H1 (cell line): Measurements from ENCODE around the gene RASGEF1C. TPM values are rescaled to one million over a fixed set of nuclear protein-coding genes. Genes with fewer than 3 reads are reported as not detected.

Experiments used
- CTCF ChIA-PET: fragments of 300-600 bp; sonication (Branson Sonifier 250); formaldehyde crosslinking; loops from one replicate; lab custom pipeline; 2021; ENCODE audit not compliant: partially characterized antibody; lab: Charles Lee
- POLR2A ChIA-PET: fragments of 300-600 bp; sonication (Branson Sonifier 250); formaldehyde crosslinking; loops from one replicate; lab custom pipeline; 2021; ENCODE audit warnings: inconsistent platforms; ENCODE audit not compliant: partially characterized antibody; lab: Charles Lee
- DNase-seq, 2 experiments: peaks; one replicate each; pipeline versions ENCODE4 v3.0.0 to v3.0.0-alpha.2; 2010 to 2022; ENCODE audit warnings: low spot score in 2 of 2, low read depth in 1 of 2, mixed read lengths in 1 of 2
- FAIRE-seq: peaks from 2 replicates; lab custom pipeline; 2011; peaks lifted over from hg19 to GRCh38; lab: Jason Lieb, UNC
- H2AFZ ChIP-seq: 2 replicates; pipeline ENCODE4 v1.8.1; 2012; ENCODE audit warnings: low read length, inconsistent platforms
- H2AK5ac ChIP-seq: 2 replicates; pipeline ENCODE4 v1.6.1; 2013; ENCODE audit warnings: low read depth, low read length
- H2BK120ac ChIP-seq: replicated peaks from 2 replicates; pipeline ENCODE3; 2013; ENCODE audit warnings: low read depth, low read length, inconsistent platforms
- H2BK12ac ChIP-seq: 2 replicates; pipeline ENCODE4 v1.6.1; 2013; ENCODE audit warnings: low read depth, low read length
- H2BK15ac ChIP-seq: 2 replicates; pipeline ENCODE4 v1.6.1; 2013; ENCODE audit warnings: low read length
- H2BK20ac ChIP-seq: 2 replicates; pipeline ENCODE4 v1.6.1; 2013; ENCODE audit warnings: low read length
- H2BK5ac ChIP-seq: 2 replicates; pipeline ENCODE4 v1.6.1; 2013; ENCODE audit warnings: low read depth, low read length
- H3K14ac ChIP-seq: 2 replicates; pipeline ENCODE4 v1.6.1; 2013; ENCODE audit warnings: inconsistent platforms; ENCODE audit not compliant: insufficient read length
- H3K18ac ChIP-seq: 2 replicates; pipeline ENCODE4 v1.6.1; 2013; ENCODE audit warnings: low read length; ENCODE audit errors: extremely low read depth
- H3K23ac ChIP-seq: 2 replicates; pipeline ENCODE4 v1.6.1; 2013; ENCODE audit warnings: inconsistent platforms; ENCODE audit not compliant: insufficient read length
- H3K23me2 ChIP-seq: 2 replicates; pipeline ENCODE4 v1.6.1; 2013; ENCODE audit warnings: low read depth, low read length
- H3K27ac ChIP-seq: 2 replicates; pipeline ENCODE4 v1.6.1; 2011; ENCODE audit warnings: low read depth, low read length, inconsistent platforms
- H3K27me3 ChIP-seq, 4 experiments: replicated peaks in 1 of 4; 1 replicate in 1 of 4; 2 replicates in 3 of 4; pipeline versions ENCODE4 v1.6.1 to v1.8.1; 2011 to 2013; ENCODE audit warnings: low read length in 3 of 4, mild to moderate bottlenecking in 3 of 4, inconsistent platforms in 2 of 4, mixed read lengths in 2 of 4, moderate library complexity in 1 of 4; ENCODE audit not compliant: control insufficient read depth in 3 of 4, insufficient read depth in 3 of 4; ENCODE audit errors: extremely low read depth in 1 of 4
- H3K36me3 ChIP-seq, 4 experiments: 2 replicates each; pipeline versions ENCODE4 v1.6.1 to v1.8.1; 2011 to 2013; ENCODE audit warnings: mild to moderate bottlenecking in 4 of 4, low read length in 3 of 4, moderate library complexity in 2 of 4, control low read depth in 1 of 4, inconsistent platforms in 1 of 4; ENCODE audit not compliant: insufficient read depth in 4 of 4, control insufficient read depth in 2 of 4
- H3K4ac ChIP-seq: replicated peaks from 2 replicates; pipeline ENCODE3; 2013; ENCODE audit warnings: low read length, low read depth, mixed read lengths, inconsistent platforms; ENCODE audit not compliant: insufficient read length
- H3K4me1 ChIP-seq, 4 experiments: replicated peaks in 1 of 4; 1 replicate in 1 of 4; 2 replicates in 3 of 4; pipeline versions ENCODE4 v1.6.1 to v1.8.1; 2011 to 2013; ENCODE audit warnings: low read length in 3 of 4, inconsistent platforms in 2 of 4, mixed read lengths in 1 of 4; ENCODE audit not compliant: insufficient read depth in 4 of 4, control insufficient read depth in 3 of 4
- H3K4me2 ChIP-seq, 2 experiments: 2 replicates each; pipeline versions ENCODE4 v1.6.1 to v1.8.1; 2011 to 2013; ENCODE audit warnings: low read depth in 2 of 2, low read length in 2 of 2, control low read depth in 1 of 2, inconsistent platforms in 1 of 2, mild to moderate bottlenecking in 1 of 2; ENCODE audit not compliant: insufficient read depth in 1 of 2
- H3K4me3 ChIP-seq, 4 experiments: fragments of 200-600, 300-600 bp in 1 of 4; sonication (generic), shearing (Covaris generic), sonication (Bioruptor Twin) in 1 of 4; 2 replicates each; pipeline versions ENCODE4 v1.5.1 to v1.8.1; 2011 to 2016; ENCODE audit warnings: low read length in 4 of 4, low read depth in 3 of 4, control low read depth in 2 of 4, inconsistent platforms in 2 of 4, mild to moderate bottlenecking in 2 of 4, mixed read lengths in 1 of 4, moderate library complexity in 1 of 4; ENCODE audit not compliant: insufficient read depth in 2 of 4; ENCODE audit errors: extremely low read depth in 1 of 4
- H3K56ac ChIP-seq: replicated peaks from 2 replicates; pipeline ENCODE3; 2013; ENCODE audit warnings: low read depth, mild to moderate bottlenecking, mixed read lengths, low read length, inconsistent platforms; ENCODE audit not compliant: insufficient read length
- H3K79me1 ChIP-seq: 2 replicates; pipeline ENCODE4 v1.6.1; 2013; ENCODE audit warnings: low read depth, low read length, control low read depth
- H3K79me2 ChIP-seq, 2 experiments: 2 replicates each; pipeline versions ENCODE4 v1.6.1 to v1.8.1; 2012 to 2013; ENCODE audit warnings: low read length in 2 of 2, mild to moderate bottlenecking in 2 of 2, inconsistent platforms in 1 of 2; ENCODE audit not compliant: insufficient read depth in 2 of 2, control insufficient read depth in 1 of 2
- H3K9ac ChIP-seq, 4 experiments: replicated peaks in 1 of 4; 1 replicate in 1 of 4; 2 replicates in 3 of 4; pipeline versions ENCODE4 v1.6.1 to v1.8.1; 2011 to 2013; ENCODE audit warnings: low read depth in 3 of 4, low read length in 3 of 4, control low read depth in 2 of 4, mild to moderate bottlenecking in 2 of 4, moderate library complexity in 2 of 4, inconsistent platforms in 1 of 4; ENCODE audit errors: extremely low read depth in 1 of 4
- H3K9me3 ChIP-seq, 2 experiments: 2 replicates each; pipeline versions ENCODE4 v1.6.1 to v1.8.1; 2012 to 2013; ENCODE audit warnings: mild to moderate bottlenecking in 2 of 2, moderate library complexity in 2 of 2, control low read depth in 1 of 2, inconsistent platforms in 1 of 2, low read depth in 1 of 2, low read length in 1 of 2, mixed read lengths in 1 of 2; ENCODE audit not compliant: insufficient read depth in 2 of 2
- H4K20me1 ChIP-seq, 2 experiments: replicated peaks in 1 of 2; 2 replicates each; pipeline versions ENCODE3 to v1.8.1; 2011 to 2013; ENCODE audit warnings: inconsistent platforms in 2 of 2, low read length in 2 of 2, mild to moderate bottlenecking in 1 of 2; ENCODE audit not compliant: insufficient read depth in 2 of 2, control insufficient read depth in 1 of 2
- H4K5ac ChIP-seq: 2 replicates; pipeline ENCODE4 v1.6.1; 2013; ENCODE audit warnings: low read length, low read depth, mixed read lengths, inconsistent platforms; ENCODE audit not compliant: insufficient read length
- H4K8ac ChIP-seq: 2 replicates; pipeline ENCODE4 v1.8.0; 2013; ENCODE audit warnings: mild to moderate bottlenecking, moderate library complexity, low read length, inconsistent platforms; ENCODE audit not compliant: insufficient read depth; ENCODE audit errors: extremely low read depth
- H4K91ac ChIP-seq: replicated peaks from 2 replicates; pipeline ENCODE3; 2013; ENCODE audit warnings: low read length, mixed read lengths, inconsistent platforms; ENCODE audit not compliant: insufficient read length
- BCL11A ChIP-seq, 2 experiments: IDR thresholded peaks; one replicate each; pipeline ENCODE4 v1.6.1; 2011; ENCODE audit warnings: low read depth in 2 of 2, low read length in 2 of 2, mild to moderate bottlenecking in 2 of 2
- CHD1 ChIP-seq: IDR thresholded peaks from 2 replicates; pipeline ENCODE4 v1.6.1; 2012; ENCODE audit warnings: low read depth, low read length, improper control_type of control experiment
- JUN ChIP-seq: IDR thresholded peaks from 2 replicates; pipeline ENCODE4 v1.6.1; 2011; ENCODE audit warnings: low read depth, mild to moderate bottlenecking, improper control_type of control experiment, low read length
- KDM5A ChIP-seq: fragments of 200-600 bp; IDR thresholded peaks from 2 replicates; pipeline ENCODE4 v1.7.1; 2012; ENCODE audit warnings: mild to moderate bottlenecking, low read length, inconsistent platforms, mixed read lengths
- RAD21 ChIP-seq, 2 experiments: IDR thresholded peaks in 1 of 2; conservative IDR thresholded peaks in 1 of 2; 2 replicates each; pipeline ENCODE4 v1.6.1; 2011; ENCODE audit warnings: low read depth in 2 of 2, low read length in 2 of 2, improper control_type of control experiment in 1 of 2, inconsistent platforms in 1 of 2, mild to moderate bottlenecking in 1 of 2, moderate library complexity in 1 of 2
- WGBS, 2 experiments: shearing (Covaris generic) in 1 of 2; methylation state at CpG; one replicate each; pipeline versions ENCODE4 v1.1.6 to v1.1.7; 2013 to 2015; ENCODE audit warnings: low lambda C conversion rate in 2 of 2, mixed read lengths in 2 of 2, inconsistent platforms in 1 of 2, low coverage in 1 of 2, missing lambda C conversion rate in 1 of 2; ENCODE audit not compliant: insufficient replicate concordance in 2 of 2, insufficient coverage in 1 of 2, insufficient read length in 1 of 2; ENCODE audit errors: extremely low coverage in 1 of 2, missing lambda C conversion rate in 1 of 2; 5-methylcytosine and 5-hydroxymethylcytosine counted together
- polyA plus RNA-seq, 7 experiments: library from polyadenylated mRNA; depleted of rRNA in 3 of 7; stranded (reverse) in 5 of 7; unstranded in 2 of 7; fragments of >200 nt in 5 of 7; fragments of 200-250 nt in 2 of 7; gene quantifications; 1 replicate in 5 of 7; 2 replicates in 1 of 7; 4 replicates in 1 of 7; pipeline versions ENCODE4 v1.2.1 to v1.2.3, GENCODE V29; 2011 to 2013; ENCODE audit warnings: missing spikeins in 2 of 7, mixed read lengths in 2 of 7
- total RNA-seq: library from RNA; stranded (reverse); fragmentation: NEBNext Ultra II Directional; extraction: Animal tissue kit (Norgen Biotek cat#: 25700); gene quantifications from 2 replicates; pipeline ENCODE4 v1.2.1, GENCODE V29; 2021
- TF ChIP-seq, protein P1 (sequence below): IDR thresholded peaks from 2 replicates; pipeline ENCODE4 v1.6.1; 2011; ENCODE audit warnings: low read depth, mild to moderate bottlenecking, low read length; ENCODE audit not compliant: insufficient read depth

RASGEF1C gene
- total and polyA plus RNA-seq, 2 of the 8 experiments (the other 6 are each of a cell fraction or from before 2014, with no cell fraction given), result 0.26 to 0.61 TPM

DNA sequence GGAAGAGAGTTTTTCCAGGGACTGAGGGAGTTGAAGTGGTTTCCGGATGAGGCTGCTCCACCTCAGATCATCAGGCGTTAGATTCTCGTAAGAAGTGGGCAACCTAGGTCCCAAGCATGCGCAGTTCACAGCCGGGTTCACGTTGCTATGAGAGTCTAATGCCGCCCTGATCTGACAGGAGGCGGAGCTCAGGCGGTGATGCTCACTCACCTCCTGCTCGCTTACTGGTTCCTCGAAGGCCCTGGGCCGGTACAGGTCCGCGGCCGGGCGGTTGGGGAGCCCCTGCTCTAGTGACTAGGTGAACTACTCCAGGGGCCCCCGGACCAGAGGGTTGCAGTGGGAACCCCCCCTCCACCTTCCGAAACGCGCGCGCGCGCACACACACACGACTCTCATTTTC is 136.5 kb downstream of the RASGEF1C start:
- Histone ChIP-seq H2BK5ac (no peak overlapping the region), H4K5ac (no peak overlapping the region), H2BK20ac (no peak overlapping the region), H2BK15ac (no peak overlapping the region; the same call in 1 of the 2 replicates), H3K4ac (no peak overlapping the region), H2AK5ac (0 out of 2 replicates have a peak overlapping the region, but pooled peaks have one; percentile 1), H4K91ac (no peak overlapping the region), H3K9ac (no peak overlapping the region), H3K4me2 (no peak overlapping the region), H4K20me1 (peaks cover 2 to 8% of the 10 kb centered on the region in 2 experiments)
- no peak for FAIRE-seq
- no peak for TF ChIP-seq KDM5A
- TF ChIP-seq JUN, result no peak
- TF ChIP-seq, protein P1, sequence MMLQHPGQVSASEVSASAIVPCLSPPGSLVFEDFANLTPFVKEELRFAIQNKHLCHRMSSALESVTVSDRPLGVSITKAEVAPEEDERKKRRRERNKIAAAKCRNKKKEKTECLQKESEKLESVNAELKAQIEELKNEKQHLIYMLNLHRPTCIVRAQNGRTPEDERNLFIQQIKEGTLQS, result no peak
- TF ChIP-seq RAD21 (IDR thresholded peaks at IDR 0.05 in 1 of 2, conservative IDR thresholded peaks at IDR 0.05 in 1 of 2; ENCODE audit: low read depth in 2 of 2, low read length in 2 of 2), result no peak
- no peak for TF ChIP-seq BCL11A (IDR thresholded peaks at IDR 0.05; ENCODE audit: low read depth in 2 of 2, low read length in 2 of 2)
- no peak for TF ChIP-seq CHD1
- TF ChIP-seq, all 59 proteins: peak for 0
- DNase-seq, result no peak
- H3K79me2 ChIP-seq, result peaks cover 5 to 38% of the 10 kb centered on the region in 2 experiments
- H2AFZ ChIP-seq, result no peak overlapping the region
- H3K9me3 ChIP-seq, result peaks cover 8 to 12% of the 10 kb centered on the region in 2 experiments
- H3K4me3 ChIP-seq, result no peak overlapping the region; a peak in 1 of 8 replicates
- H3K23me2 ChIP-seq, result peaks cover 14% of the 10 kb centered on the region
- WGBS, 2 experiments, result 91 to 100% methylated on average over 1 to 24 of the region's 25 CpGs
- no peak overlapping the region for H4K8ac ChIP-seq
- H3K27ac ChIP-seq, result no peak overlapping the region
- no peak overlapping the region for H3K18ac ChIP-seq
- H3K27me3 ChIP-seq, result peaks cover 6 to 18% (median 16%) of the 10 kb centered on the region in 4 experiments
- no peak overlapping the region for H2BK12ac ChIP-seq
- CTCF ChIA-PET, result interaction anchor here (0.6 kb wide), 1 partner anchor 245 kb away, joined by 3 read pairs; no protein-coding TSS in a partner anchor
- no peak overlapping the region for H3K14ac ChIP-seq
- H3K36me3 ChIP-seq, result peaks cover 0 to 5% (median 0%) of the 10 kb centered on the region in 4 experiments; a peak in 1 of 8 replicates
- no peak overlapping the region for H2BK120ac ChIP-seq
- POLR2A ChIA-PET, result interaction anchor here (2.9 to 3.1 kb wide), 2 partner anchors 11 to 18 kb away, joined by 25 to 40 read pairs; no protein-coding TSS in a partner anchor
- H3K79me1 ChIP-seq, result peaks cover 3% of the 10 kb centered on the region; the same call in 1 of the 2 replicates
- peaks cover 2 to 11% (median 8%) of the 10 kb centered on the region in 4 experiments; a peak in 4 of 7 replicates for H3K4me1 ChIP-seq
- H3K56ac ChIP-seq, result no peak overlapping the region
- no peak overlapping the region for H3K23ac ChIP-seq
